Limb (tissue), 2 donors: ENCODE results near the gene EXOSC7.
"Not testable (repeated sequence)": the region's sequence is repeated elsewhere in the genome, so short reads cannot be mapped to it uniquely, and the experiment has no call there.

ENCODE experiments used
- DNase-seq, 2 donors: peaks; one replicate each; pipeline ENCODE4 v3.0.0-alpha.2; 2016; ENCODE audit errors: extremely low spot score in 2 of 2

Gene EXOSC7

GRCh38 chr3:45053805-45054195 is 77.8 kb downstream of the EXOSC7 start:
- DNase-seq: not testable (repeated sequence)

- DNase-seq: peak in 1 of 2 donors; percentile 34
Observed at GRCh38 chr3:45054196-45054857, 78.3 kb downstream of the EXOSC7 start.

DNA sequence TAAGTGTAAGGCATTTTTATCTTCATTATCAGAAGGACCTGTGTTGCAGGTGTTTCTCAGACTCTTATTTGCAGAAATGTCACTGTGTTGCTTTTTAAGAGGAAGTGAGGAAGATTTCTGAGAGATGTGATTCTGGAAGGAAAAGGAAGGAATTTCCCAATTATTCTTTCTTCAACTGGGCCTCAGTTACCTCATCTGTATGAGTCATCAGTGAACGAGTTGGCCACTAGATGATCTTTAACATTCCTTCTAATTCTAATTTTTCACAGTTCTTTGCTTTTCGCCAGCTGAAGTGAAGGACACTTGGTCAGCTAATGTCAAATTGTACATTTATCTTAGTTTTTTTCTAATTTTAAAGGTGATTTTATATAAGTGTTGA is 79.0 kb downstream of the EXOSC7 start:
- no peak for DNase-seq

- no peak for DNase-seq
Observed at GRCh38 chr3:45055411-45056143, 79.5 kb downstream of the EXOSC7 start.

- no peak for DNase-seq
Observed at GRCh38 chr3:45056608-45057301, 80.7 kb downstream of the EXOSC7 start.

DNA sequence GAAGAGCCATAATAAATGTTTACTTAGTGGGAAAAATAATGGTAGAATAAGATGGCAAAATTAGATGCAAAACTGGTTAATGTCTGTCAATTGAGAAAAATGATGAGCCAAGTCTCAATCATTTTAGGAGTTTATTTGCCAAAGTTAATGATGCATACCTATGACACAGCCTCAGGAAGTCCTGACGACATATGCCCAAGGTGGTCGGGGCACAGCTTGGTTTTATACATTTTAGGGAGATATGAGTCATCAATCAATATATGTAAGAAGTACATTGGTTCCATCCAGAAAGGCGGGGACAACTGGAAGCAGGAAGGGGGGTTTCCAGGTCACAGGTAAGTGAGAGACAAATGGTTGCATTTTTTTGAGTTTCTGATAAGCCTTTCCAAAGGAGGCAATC is 81.5 kb downstream of the EXOSC7 start:
- no peak for DNase-seq

DNA sequence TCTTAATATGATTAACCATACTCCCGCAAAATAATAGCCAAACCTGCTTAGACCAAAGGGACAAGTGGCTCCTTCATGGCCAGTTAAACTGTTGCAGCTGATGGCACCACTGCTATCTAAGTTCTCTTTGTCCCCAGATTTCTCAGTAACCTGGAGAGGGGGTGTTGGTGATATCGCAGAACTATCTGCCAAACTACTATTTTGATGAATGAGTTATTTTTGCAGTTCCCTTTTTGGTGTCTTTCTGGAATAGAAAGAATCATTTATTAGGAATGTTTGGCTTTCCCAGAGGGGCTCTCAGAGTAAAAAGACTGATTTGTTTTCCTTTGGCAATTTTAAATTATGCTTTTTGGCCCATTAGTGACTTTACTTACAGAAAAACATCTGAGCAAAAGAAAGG is 83.1 kb downstream of the EXOSC7 start:
- DNase-seq: no peak

DNA sequence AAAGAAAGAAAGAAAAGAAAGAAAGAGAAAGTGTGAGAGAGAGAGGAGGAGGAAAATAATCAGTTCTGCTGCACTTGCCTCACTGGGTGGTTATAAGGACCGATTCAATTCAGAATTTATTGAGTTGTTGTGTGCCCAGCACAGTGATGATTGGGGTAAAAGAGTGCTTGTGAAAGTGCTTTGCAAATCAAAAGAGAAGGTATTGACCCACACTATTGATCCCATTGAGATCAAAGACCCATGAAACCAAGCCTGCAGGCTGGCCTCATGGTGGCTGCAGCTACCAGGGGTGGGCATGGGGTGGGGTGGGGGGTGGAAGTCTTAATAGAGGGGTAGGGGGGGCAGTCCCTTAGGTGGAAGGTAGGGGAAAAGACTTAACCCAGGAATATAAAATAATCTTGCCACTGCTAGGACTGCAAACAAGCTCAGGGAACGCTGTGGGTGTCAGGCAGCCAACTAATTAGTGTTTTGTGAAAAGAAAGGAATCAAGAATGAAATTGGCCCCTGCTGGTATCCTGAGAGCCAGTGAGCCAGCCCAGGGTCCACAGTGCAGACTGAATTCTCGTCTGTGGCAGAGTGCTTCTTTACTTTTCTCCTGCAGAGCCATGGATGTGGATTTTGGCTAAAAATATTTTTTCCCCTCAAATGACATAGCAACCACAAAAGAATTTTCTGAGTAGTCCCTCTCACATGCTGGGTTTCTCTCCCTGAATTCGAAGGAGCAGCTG is 84.3 kb downstream of the EXOSC7 start:
- DNase-seq: no peak
